NCI-H1436 (cell line): ENCODE data around the gene ATP1A2.

Experiments used
- DNase-seq: peaks from one replicate; lab custom pipeline; 2025; lab: John Stamatoyannopoulos, UW

The ATP1A2 gene

DNA sequence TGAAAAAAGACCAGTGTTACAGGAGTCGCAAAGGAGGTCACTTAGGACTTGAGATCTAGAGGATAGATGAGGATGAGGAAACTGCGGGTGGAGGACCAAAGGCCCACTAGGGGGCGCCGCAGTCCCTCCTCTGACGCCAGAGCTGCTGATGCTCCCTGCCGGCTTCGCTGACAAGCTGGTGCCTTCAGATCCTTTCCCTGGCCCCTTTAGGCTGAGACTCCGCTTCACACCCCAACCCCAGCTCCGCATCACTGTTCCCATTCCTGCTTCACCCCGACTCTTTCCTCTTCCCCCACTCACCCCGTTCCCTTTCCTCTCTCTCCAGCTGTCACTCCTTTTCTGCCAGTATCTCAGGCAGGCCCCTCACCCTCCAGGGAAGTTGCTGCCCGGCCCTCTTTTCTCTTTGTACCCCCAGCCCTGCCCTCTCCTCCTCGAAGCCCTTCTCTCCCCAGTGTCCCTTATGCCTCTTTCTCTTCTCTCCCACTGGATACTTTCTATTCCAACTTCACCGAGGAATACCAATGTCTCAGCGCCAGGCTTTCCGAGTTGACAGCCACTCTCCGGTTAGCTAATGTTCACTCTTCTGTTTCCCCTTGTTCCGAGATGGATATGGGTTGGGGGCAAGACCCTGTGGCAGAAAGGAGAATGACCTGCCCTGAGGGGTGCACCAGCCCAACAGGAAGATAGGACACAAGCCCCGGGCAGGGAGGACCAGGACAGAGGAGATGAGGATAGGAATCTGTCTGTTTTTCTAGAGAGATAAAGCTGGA, 29.7 kb upstream of the ATP1A2 start:
- DNase-seq: peak; percentile 44

DNA sequence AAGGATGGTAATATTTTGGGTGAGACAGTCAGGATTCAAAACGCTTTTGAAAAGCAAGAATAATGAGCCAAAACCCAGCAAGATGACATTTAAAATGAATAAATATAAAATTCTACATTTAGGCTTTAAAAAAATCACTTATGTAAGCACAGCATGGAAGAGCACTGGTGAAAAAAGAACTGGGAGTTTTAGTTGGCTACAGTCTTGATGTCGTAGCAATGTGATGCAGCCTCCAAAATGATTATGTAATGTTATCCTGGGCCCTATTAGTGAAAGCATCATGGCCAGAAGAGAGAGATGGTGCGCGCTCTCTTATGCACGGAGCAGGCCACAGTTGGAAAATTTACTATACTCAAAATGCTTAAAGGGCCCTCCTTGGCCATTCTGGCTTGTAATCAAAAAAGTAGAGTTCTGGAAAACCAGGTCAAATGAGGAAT, 29.1 kb upstream of the ATP1A2 start:
- no peak for DNase-seq

DNA sequence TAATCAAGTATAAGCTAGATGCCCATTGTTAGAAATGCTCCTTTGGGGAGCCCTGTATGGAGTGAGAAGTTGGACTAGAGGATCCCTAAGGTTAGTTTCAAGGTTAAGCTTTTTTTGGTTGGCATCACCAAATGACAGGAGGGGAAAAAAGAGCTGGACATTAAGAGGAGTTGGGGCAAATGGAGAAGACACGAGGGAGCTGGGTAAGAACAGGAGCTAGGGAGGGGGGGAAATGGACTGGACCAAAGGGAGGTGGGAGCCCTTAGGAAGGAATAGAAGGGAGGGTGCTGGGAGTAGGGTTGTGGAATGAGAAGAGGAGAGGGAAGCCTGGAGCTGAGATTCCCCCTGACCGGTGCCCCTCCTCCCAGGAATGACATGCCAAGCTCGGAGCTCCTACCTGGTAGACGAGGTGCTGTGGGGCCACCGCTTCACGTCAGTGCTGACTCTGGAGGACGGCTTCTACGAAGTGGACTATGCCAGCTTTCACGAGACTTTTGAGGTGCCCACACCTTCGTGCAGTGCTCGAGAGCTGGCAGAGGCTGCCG, 28.4 kb upstream of the ATP1A2 start:
- DNase-seq: no peak

DNA sequence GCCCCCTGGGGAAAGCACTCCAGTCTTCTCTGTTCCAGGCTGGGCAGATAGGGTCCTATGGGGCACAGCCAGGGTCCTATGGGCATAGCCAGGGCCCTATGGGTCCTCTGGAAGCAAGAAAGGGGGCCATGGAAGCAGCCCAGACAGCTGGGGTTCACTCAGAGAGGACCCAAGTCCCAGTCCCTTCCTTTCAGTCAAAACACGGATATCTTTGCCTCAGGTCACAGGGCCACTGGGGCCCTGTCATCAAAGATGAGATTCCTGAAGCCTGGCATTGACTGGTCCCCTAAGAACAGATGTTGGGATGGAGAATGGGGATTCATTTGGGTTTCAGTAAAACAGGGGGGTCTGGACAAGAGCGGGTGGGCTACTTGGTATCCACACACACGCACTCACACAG, 25.7 kb upstream of the ATP1A2 start:
- DNase-seq: no peak

DNA sequence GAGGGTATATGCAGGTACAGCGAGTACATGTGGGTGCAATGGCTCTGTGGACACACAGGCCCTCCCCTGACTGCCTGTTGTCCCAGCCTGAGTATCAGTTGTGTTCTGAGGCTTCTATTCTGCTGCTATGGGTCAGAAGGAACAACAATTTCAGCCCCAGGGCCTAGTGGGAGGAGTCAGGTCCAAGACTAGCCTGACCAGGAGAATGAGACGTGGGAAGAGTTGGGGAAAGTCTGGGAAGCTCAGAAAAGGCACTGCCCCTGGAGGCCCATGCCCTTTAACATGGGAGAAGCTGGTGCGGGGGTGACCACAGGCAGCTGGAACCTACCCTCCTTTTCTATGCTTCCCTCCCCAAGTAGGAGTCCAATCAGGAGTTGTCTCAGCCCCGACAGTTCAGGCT, 24.8 kb upstream of the ATP1A2 start:
- no peak for DNase-seq

DNA sequence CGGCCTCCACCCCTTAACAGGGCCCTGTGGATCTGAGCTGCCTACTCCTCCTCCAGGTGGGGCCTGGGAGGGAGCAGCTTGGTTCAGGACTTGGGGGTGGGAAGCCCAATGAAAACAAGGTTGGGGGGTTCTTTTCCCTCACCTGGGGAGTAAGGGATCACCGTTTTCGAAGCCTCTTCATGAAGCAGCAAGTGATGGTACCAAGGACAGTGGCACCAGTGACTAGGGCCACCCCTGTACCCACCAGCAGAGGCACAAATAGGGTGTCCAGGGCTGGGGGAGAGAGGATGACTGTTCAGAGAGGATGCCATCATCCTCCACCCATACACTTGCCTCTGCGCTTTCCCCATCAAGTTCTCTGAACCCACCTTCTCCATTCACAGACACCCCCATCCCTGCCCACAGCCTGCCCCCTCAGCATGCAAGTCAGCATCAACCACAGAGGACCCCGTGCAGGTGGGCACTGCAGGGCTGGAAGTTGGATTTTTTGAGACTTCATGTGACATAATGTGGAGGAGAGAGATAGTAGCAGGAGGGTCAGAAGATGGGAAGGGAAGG, 23.8 kb upstream of the ATP1A2 start:
- DNase-seq: no peak

DNA sequence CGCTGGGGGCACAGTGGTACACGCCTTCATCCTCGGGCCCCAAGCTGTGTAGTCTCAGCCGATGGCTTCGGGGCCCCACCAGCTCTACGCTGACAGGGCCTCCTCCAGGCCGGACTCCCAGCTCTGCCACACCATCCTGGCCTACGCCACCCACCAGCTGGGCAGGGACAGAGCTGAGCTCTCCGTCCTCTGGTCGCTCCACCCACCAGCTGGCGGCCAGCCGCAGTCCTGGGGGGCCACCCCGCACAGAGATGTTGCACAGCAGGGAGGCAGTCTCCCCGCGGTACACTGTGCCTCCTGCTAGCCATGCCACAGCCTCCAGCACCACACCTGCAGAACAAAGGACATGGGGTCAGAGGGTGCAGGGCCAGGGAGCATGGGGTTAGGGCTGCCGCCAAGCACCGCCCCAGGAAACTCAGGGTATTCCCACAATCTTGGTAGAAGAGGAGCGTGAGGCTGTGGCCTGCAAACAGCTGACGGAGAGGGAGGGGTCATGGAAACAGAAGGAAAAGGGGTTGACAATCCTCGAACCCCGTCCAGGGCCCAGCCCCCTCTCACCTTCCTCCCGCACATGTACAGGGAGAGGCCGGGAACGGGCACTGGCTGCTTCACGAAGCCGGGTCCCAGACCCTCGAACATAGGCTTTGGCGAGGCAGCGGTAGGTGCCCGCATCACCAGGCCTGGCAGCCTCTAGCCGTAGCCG, 23.0 kb upstream of the ATP1A2 start:
- no peak for DNase-seq

DNA sequence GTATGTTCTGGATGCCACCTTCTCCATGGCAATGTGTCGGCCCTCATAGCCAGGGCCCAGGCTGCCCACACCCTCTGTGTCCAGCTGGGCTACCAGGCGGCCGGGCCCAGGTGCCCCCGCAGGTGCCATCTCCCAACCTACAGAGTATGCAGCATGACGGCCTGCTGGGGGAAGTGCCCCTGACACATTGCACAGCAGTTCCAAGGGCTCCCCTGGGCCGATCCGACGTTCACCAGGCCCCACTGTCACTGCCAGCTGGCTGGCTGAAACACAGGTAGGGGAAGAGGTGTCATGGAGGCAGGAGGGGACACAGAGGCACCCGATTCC, 22.5 kb upstream of the ATP1A2 start:
- DNase-seq: no peak

DNA sequence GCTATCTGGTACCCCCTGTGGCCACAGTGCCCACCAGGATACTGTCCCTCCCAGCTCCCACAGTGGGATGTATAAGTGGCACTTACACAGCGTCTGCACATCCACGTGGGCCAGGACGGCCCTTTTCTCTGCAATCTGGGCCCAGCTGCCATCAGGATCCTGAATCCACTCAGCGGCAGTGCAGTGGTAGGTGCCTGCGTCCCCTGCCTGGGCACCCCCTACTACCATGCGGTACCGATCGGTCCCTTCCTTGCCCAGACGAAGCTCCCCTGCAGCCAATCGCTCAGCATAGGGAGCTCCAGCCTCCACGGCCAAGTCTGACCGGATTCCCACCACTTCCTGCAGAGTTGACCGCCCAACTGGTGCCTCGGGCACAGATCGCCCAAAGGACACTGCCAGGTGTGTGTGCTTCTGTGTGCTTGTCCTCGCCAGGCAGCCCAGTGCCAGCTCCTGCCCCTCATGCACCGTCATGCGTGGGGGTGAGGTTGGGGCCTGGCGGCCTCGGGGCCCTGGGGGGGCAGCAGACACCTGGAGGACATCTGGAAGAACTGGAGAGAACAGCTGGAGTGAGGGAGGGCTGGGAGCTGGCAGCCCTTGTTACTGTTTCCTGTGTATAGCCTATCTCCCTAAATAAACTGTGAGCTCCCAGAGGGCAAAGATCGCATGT, 21.8 kb upstream of the ATP1A2 start:
- no peak for DNase-seq

DNA sequence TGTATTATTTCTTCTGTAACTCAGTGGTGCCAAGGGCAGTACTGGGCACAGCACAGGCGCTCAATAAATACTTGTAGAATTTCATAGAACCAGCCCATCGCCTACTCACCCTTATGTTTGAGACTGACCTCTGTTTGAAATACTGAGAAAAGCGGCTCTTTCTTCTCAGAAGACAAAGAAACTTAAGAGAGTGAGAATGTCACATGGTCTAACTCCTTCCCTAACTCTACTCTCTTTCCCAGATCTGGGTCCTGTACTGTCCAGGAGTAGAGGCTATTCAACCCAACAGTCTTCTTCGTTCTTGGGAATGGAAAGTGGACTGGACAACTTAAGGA, 21.3 kb upstream of the ATP1A2 start:
- DNase-seq: no peak

DNA sequence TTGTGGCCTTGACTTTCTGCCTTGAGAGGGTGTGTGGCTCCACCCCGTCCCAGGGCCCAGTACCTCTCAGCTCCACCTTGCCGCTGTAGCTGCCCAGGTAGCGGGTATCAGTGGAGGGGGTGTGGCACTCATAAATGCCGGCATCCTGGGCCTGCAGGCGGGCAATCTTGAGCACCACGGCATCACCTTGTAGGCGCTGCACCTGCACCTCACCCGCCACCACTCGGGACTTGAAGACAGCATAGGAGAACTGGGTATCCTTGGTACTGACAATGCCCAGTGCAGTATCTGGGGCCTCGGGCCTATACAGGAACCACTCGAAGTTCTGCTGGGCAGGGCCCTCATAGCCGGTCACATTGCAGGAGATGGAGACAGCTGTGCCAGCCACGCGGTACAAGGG, 20.8 kb upstream of the ATP1A2 start:
- DNase-seq: no peak

DNA sequence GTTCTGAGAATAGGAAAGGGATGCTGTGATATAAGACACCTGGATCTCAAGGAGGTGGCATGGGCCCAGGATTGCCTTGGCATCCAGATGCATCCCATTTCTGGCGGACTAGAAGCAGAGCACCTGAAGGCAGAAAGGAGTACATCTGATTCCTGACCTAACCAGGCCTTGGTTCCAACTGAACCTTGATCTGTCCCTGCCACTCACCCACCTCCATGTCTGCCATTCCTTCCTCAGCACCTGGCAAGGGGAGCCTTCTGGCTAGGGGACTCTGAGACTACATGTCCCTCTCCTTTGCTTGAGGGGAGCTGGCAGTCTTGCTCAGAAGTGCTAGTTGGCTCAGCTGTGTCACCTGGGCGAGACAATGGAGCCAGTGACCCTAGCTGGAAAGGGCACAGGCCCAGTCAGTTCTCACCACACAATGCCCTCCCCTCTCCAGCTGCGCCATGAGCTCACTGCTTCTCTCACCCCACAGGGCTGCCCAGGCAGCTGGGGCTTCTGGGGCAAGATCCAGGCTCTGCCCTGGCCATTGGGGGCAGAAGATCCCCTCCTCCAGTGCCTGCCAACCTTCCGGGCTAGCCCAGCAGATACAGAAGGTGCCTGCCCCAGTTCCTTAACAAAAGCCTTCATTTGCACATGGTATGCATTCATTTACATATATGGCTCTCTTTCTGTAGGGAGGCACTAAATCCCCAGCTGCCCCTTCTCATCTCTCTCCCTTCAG, 20.0 kb upstream of the ATP1A2 start:
- no peak for DNase-seq

DNA sequence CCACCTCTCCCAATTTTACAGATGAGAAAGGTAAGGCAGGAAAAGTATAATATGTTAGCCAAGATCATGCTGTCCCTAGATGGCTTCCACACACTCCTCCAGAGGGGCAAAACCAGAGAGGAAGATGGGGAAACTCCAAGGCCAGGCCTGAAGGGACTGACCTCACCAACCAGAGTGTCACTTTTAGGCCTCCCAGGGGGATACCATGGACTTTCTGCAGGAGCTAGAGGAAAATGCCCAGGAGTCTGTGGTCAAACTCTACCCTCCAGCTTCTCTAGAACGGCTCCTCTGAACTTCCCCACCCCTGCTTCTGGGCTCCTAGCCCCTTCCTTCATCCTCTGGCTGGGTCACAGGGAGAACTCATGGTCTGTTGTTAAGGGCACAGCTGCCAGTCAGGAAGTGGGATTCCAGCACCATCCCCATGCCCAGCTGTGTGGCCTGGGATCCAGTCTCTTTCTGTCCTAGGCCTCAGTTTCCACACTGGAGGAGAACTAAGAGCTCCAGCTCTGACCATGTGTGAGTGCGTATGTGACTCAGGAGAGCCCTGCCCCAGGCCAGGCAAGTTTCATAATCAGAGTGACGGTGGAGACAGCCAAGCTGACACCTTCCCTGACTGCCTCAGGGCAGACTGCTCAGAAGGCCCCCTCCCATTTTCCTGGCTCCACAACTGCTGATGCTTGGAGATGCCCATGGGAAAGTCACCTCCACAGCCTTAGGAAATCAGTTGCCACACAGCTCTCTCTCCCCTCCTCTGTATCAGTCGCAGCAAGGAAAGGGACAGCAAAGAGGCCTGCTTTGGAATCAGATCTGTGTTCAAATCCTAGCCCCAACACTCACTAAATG, 19.1 kb upstream of the ATP1A2 start:
- no peak for DNase-seq

DNA sequence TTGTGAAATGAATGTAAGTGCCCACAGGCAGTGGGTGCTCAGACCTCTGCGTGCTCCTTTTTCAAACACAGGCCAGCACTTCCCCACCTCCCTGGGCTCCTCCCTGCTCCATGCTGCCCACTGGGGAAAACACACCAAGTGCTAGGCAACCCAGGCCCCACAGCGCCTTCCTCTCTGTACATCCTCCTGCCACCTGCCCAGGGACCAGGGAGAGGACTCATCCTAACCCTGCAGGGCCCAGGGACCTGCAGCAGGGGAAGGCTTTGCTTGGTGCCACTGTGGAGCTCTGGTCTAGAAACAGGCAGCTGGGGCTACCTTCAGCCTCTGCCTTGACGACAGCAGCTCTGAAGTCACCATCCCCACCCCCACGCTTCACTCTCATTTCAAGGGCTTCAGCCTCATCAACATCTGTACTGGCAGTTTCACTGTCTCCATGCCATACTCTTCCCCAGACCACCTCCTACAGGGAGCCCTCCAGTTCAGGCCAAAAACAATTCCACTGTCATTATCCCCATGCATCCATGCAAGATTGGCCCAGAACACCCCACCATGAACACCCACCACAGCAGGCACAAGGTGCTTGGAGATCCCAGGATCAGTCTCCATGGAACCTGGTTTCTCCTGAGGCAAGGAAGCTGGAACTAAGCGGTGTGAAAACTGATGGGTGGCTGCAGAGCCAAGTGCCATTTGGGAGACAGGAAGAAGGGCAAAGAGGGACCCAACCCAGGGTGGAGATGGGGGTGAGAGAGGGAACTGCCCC, 18.2 kb upstream of the ATP1A2 start:
- DNase-seq: no peak

DNA sequence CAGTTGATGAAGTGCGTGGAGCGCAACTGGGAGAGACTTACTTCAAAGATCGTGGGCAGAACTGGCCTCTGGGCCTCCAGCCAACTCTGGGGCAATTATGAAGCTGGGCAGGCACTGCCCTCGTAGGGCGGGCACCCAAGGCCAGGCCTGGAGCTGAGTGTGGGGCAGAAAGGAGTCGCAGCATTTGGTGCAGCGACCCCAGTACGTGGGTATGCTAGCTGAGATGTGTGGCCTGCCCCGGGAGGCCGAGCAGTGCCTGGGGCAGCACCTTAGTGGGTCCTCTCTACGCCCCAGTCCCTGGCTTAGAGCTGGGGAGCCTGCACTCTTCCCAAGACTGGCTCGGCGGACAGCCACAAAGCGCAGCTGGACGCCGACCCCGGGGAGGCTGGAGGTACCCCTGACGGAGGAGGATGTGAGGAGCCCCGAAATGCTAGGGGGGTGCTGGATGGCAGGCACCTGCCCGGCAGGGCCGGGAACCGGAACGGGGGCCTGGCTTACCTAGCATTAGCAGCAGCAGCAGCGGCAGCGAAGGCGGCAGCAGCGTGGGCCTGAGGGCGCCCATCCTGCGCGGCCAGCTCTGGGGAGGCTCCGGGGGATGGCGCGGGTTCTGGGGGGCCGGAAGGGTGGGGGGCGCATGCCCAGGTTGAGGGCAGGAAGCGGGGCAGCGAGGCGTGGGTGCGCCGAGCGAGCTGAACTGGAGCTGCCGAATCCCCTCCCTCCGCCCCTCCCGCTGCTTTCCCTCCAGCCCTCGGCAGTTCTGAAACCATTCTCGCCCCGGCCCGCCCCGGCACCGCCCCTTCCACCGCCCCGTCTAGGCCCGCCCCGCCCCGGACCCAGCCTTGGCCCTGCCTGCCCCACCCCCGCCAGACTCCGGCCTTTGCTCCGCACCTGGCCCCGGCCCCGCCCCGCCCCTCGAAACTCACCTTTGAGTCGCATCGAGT, 17.4 kb upstream of the ATP1A2 start, which contains the start of gene IGSF8:
IGSF8 (minus strand) TSS at position 709 of the 941 bp plus-strand sequence; CDS start at position 562, 147 bp downstream.
- peak; percentile 95 for DNase-seq

DNA sequence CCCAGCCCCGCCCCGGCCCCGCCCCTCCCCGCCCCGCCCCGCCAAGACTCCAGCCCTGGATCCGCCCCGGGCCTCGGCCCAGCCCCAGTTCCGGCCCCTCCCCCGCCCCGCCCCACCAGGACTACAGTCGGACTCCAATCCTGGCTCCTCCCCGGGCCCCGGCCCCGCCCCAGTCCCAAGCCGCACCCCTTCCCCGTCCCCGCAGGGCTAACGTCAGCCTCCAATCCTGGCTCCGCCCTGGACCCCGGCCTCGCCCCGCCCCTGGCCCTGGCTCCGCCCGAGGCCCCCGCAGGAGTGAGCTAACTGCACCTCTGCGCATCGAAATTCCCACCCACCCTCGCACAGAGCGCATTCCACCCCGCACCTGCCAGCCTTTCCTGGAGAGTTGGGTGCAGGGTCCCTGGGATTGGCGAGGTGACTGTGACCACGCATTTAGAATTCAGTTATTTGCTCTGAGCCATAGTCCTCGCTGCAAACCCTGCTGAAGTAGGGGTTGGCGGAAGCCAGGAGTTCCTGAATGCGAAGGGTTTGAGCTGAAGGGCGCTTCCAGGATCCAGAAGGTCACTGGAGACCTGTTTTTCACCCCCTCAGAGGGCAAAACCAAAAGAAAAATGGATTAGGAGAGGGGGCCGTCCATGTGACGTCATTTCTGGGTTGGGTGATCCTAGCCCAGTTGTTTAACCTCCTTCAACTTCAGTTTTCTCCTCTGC, 16.6 kb upstream of the ATP1A2 start:
- peak; percentile 95 for DNase-seq

DNA sequence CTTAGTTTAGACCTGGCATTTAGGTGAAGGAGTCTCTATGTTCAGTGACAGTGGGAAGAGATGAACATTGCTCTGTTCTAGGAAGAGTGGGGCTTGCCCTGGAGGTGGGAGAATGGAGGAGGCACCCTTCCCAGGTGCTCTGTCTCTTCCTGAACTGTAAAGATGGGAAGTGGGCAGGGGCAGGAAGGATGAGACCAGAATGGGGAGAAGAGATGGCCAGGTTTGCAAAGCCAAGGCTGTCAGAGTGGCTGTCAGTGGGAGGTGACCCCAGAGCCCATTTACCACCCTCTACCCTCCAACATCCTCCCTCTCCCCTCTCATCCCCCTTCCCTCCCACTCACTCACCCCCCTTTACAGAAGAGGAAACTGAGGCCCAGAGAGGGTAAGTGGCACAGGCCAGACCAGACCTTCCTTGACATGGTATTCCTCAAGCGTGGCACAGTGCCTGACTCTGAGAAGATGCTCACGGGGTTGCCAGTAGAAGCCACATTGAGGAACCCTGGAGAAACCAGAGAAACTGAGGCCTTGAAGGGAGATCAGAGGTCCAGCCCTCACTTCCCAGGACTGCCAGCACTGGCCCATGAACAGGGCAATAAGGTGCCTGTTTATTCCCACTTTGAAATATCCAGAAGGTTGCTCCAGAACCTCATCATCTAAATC, 15.7 kb upstream of the ATP1A2 start:
- DNase-seq: no peak
